Ovary (tissue), 3 donors: ENCODE data around the gene SPEG.

ENCODE experiments used
- POLR2A ChIP-seq: fragments of 450-650 bp; IDR thresholded peaks from one replicate; pipeline ENCODE4 v1.6.1; 2017; ENCODE audit warnings: antibody characterized with exemption, mild to moderate bottlenecking, moderate library complexity
- TF ChIP-seq, protein P1 (sequence below), 3 donors: fragments of 450-650 bp in 2 of 3; fragments of 200-600 bp in 1 of 3; IDR thresholded peaks; one replicate each; pipeline versions ENCODE4 v1.5.1 to v1.8.0; 2016 to 2022; ENCODE audit warnings: antibody characterized with exemption in 3 of 3, mild to moderate bottlenecking in 1 of 3
- donor health status: DM: no; HTN: no; CAD: no.

DNA sequence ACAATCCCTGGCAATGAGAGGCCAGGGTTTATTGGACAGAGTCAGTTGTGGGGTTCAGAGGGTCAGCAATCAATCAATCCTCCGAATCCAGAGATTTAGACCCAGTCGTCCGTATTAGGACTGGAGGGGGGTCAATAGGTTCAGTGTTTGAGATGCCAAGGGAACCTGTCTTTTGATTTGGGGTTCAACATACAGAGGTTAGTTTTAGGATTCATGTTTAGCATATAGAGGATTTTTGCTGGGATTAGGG lies 64.3 kb downstream of the SPEG start:
- TF ChIP-seq, protein P1, sequence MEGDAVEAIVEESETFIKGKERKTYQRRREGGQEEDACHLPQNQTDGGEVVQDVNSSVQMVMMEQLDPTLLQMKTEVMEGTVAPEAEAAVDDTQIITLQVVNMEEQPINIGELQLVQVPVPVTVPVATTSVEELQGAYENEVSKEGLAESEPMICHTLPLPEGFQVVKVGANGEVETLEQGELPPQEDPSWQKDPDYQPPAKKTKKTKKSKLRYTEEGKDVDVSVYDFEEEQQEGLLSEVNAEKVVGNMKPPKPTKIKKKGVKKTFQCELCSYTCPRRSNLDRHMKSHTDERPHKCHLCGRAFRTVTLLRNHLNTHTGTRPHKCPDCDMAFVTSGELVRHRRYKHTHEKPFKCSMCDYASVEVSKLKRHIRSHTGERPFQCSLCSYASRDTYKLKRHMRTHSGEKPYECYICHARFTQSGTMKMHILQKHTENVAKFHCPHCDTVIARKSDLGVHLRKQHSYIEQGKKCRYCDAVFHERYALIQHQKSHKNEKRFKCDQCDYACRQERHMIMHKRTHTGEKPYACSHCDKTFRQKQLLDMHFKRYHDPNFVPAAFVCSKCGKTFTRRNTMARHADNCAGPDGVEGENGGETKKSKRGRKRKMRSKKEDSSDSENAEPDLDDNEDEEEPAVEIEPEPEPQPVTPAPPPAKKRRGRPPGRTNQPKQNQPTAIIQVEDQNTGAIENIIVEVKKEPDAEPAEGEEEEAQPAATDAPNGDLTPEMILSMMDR (IDR thresholded peaks at IDR 0.05): no peak
- no peak for TF ChIP-seq POLR2A
